ENCODE results near the gene ROR2. TPM values are rescaled to one million over a fixed set of nuclear protein-coding genes. Genes with fewer than 3 reads are reported as not detected.
"Not testable (repeated sequence)": the region's sequence is repeated elsewhere in the genome, so short reads cannot be mapped to it uniquely, and the experiment has no call there.

Gene ROR2
- total RNA-seq, 3 donors from 2014 or later, result 3.9 to 56.0 (median 6.5) TPM

- no peak overlapping the region for H3K4me3 ChIP-seq
- DNase-seq (no peak), ATAC-seq (no peak)
- H3K36me3 ChIP-seq (ENCODE audit: low read depth), result no peaks in the 10 kb centered on the region
- no peaks in the 10 kb centered on the region for H3K9me3 ChIP-seq
- no peaks in the 10 kb centered on the region for H3K4me1 ChIP-seq (ENCODE audit: low read depth)
- intact Hi-C loops (cut with DNase I, micrococcal nuclease), result no loop called here
- no peak for TF ChIP-seq CTCF (IDR thresholded peaks at IDR 0.05)
Observed at GRCh38 chr9:91914404-91914803, 35.6 kb downstream of the ROR2 start.

GRCh38 chr9:91913986-91914385 is 36.0 kb downstream of the ROR2 start:
- intact Hi-C loops (cut with DNase I, micrococcal nuclease), result no loop called here
- H3K36me3 ChIP-seq (ENCODE audit: low read depth), result no peaks in the 10 kb centered on the region
- no peaks in the 10 kb centered on the region for H3K9me3 ChIP-seq
- no peak for ATAC-seq
- DNase-seq, result no peak
- no peaks in the 10 kb centered on the region for H3K4me1 ChIP-seq (ENCODE audit: low read depth)
- TF ChIP-seq CTCF (IDR thresholded peaks at IDR 0.05), result no peak
- H3K4me3 ChIP-seq, result no peak overlapping the region

GRCh38 chr9:91913096-91913495 is 36.9 kb downstream of the ROR2 start:
- H3K36me3 ChIP-seq (ENCODE audit: low read depth), result no peaks in the 10 kb centered on the region
- ATAC-seq (no peak), DNase-seq (no peak)
- no peak for TF ChIP-seq CTCF (IDR thresholded peaks at IDR 0.05)
- H3K4me1 ChIP-seq (ENCODE audit: low read depth), result no peaks in the 10 kb centered on the region
- no peaks in the 10 kb centered on the region for H3K9me3 ChIP-seq
- no peak overlapping the region for H3K4me3 ChIP-seq
- intact Hi-C loops (cut with DNase I, micrococcal nuclease), result no loop called here

- Histone ChIP-seq H3K36me3 (ENCODE audit: low read depth) (no peaks in the 10 kb centered on the region), H3K4me3 (no peak overlapping the region), H3K9me3 (no peaks in the 10 kb centered on the region), H3K4me1 (ENCODE audit: low read depth) (no peaks in the 10 kb centered on the region)
- no peak for TF ChIP-seq CTCF (IDR thresholded peaks at IDR 0.05)
- intact Hi-C loops (cut with DNase I, micrococcal nuclease), result no loop called here
- ATAC-seq, result no peak
- no peak for DNase-seq
Observed at GRCh38 chr9:91911657-91912056, 38.4 kb downstream of the ROR2 start.

GRCh38 chr9:91909256-91909655 is 40.8 kb downstream of the ROR2 start:
- H3K4me1 ChIP-seq (ENCODE audit: low read depth); H3K36me3 ChIP-seq (ENCODE audit: low read depth); DNase-seq; ATAC-seq; H3K9me3 ChIP-seq; H3K4me3 ChIP-seq; intact Hi-C loops (cut with DNase I, micrococcal nuclease): not testable (repeated sequence)

- no peaks in the 10 kb centered on the region for H3K4me1 ChIP-seq (ENCODE audit: low read depth)
- ATAC-seq, result no peak
- no peak overlapping the region for H3K4me3 ChIP-seq
- no peak for DNase-seq
- no peaks in the 10 kb centered on the region for H3K36me3 ChIP-seq (ENCODE audit: low read depth)
- no peaks in the 10 kb centered on the region for H3K9me3 ChIP-seq
- TF ChIP-seq CTCF (IDR thresholded peaks at IDR 0.05), result no peak
- intact Hi-C loops (cut with DNase I, micrococcal nuclease), result no loop called here
Observed at GRCh38 chr9:91908746-91909145, 41.3 kb downstream of the ROR2 start.

Measured in mucosa of descending colon (tissue), 3 donors.